ENCODE results near the gene GJA9.
"Not testable (repeated sequence)": the region's sequence is repeated elsewhere in the genome, so short reads cannot be mapped to it uniquely, and the experiment has no call there.

GJA9 gene

DNA sequence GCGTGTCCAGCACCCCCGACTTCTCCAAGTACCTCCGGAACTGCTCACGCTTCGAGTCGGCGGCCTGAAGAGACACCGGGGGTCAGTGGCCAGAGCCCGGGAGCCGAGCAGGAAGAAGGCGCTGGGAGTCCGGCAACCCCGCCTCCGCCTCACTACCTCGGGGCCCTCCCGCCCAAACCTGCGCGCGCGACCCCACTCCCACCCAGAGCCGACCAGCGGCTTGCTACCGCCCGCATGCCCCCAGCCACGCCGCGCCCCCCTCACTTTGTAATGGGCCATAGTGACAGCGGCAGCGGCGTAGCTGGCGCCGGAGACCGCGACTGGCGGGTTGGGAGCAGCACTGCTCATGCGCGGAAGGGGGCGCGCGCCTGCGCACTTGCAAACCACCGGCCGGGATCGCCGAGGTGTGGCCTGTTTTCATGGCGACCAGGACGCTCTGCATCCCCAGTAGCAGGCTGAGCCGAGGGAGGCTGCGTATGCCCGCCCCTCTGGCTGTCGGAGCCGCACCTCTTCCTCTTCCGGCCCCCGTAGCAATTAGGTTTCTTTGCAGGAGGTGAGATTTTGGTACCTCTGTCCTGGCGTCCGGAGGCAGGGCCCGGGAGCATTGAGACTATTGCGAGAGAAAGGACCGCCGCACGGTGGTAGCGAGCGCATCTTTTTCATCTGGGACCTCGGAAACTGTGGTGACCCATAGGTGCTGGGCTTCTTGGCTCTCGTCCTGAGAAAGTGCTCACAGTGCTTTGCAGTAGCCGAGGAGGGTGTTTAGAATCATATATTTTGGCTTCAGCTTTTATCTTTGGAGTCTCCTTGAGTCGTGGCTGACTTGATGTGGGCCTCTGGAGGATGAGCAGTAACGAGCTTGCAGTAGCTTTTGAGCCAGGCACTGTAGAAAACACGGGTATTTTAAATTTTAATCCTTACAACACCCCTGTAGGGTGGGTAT is 8.1 kb downstream of the GJA9 start, which contains the start of gene MYCBP:
Gene MYCBP, minus strand, starts transcription at position 322 of the 943 bp plus-strand sequence. Its CDS starts 43 bp downstream, at position 279.
- DNase-seq (ENCODE audit: low read depth): peak; percentile 84

DNA sequence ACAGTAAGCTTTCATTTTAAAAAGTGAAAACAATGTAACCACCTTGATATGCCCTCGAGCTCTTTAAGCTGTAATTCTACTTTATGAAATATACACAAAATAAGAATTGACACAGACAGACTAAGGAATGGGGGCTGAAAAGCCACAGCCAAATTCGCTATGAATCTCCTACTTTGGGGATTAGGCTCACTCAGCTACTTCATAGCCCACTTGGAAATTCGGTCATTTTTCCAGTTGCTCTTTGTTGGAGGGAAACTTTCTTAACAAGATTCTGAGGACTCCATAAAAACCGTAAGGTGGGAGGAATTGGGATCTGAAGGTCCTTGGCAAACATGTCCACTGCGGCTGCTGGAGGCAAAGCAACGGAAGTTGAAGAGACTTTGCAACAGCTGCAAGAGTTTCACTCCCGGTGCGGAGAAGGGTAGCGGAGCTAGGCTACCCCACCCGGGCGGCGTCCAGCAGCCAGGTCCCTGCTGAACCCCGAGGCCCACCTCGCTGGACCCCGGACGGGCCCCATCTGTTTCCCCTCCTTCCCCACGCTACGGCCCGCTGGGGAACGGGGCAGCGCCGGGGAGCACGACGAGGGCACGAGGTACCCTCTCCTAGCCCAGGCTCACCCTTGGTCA is 8.9 kb downstream of the GJA9 start:
- no peak for DNase-seq (ENCODE audit: low read depth)

DNA sequence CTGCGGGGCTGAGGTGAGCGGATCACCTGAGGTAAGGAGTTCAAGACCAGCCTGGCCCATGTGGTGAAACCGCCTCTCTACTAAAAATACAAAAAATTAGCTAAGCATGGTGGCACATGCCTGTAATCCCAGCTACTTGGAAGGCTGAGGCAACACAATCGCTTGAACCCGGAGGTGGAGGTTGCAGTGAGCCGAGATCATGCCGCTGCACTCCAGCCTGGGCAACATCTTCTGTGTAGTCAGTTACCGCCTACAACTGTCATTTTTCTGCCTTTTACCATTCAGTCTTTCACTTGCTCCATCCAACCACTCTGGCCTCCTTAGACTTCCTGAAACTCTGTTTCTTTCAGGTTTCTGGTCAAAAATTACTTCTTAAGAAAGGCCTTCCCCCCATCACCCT is 10.4 kb downstream of the GJA9 start:
- no peak for DNase-seq (ENCODE audit: low read depth)

DNA sequence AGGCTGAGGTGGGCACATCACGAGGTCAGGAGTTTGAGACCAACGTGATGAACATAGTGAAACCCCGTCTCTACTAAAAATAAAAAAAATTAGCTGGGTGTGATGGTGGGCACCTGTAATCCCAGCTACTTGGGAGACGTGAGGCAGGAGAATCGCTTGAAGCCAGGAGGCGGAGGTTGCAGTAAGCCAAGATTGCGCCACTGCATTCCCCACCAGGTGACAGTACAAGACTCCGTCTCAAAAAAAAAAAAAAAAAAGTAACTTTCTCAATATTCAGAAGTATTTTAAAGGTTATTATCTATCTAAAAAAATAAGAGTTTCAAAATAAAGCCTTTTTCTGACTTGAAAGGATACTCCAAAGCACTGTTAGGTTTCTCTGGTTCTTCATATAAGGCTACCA is 14.2 kb downstream of the GJA9 start:
- DNase-seq (ENCODE audit: low read depth): no peak

DNA sequence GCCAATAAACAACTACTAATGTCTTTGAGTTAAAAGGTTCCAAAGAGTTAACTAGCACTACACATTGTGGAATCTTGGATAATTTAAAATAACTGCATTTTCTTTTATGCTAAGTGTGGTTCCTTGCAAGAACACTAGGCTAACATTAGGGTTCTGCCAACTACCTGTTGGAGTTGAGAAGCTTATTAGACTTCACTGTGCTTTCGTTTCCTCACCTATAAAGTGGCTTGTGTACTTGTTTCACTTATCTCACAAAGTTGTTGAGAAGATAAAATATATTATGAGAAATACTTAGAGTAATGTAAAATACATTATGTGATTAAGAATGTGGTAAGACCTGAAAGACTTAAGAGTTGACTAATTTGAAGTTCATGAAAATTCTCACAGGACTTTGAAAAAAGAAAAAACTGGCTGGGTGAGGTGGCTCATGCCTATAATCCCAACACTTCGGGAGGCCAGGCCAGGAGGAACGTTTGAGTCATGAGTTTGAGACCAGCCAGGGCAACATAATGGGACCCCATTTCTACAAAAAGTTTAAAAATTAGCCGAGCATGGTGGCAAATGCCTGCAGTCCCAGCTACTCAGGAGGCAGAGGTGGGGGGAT is 16.2 kb downstream of the GJA9 start:
- no peak for DNase-seq (ENCODE audit: low read depth)

DNA sequence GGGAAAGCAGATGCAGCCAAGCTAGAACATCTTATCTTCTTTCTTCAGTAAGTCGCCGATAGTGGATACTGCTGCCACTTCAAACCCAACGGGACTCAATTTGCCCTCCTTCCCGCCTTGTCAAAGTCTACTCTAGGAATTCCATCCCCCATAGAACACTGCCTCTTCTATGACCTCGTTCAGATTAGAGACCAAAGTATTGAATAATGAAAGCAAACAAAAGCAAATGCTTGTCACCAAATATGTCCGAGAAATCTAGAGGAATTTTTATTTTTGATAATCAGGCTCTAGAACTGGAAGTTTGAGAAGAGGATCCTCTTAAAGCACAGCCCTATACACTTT is 21.0 kb downstream of the GJA9 start:
- DNase-seq (ENCODE audit: low read depth): no peak

DNA sequence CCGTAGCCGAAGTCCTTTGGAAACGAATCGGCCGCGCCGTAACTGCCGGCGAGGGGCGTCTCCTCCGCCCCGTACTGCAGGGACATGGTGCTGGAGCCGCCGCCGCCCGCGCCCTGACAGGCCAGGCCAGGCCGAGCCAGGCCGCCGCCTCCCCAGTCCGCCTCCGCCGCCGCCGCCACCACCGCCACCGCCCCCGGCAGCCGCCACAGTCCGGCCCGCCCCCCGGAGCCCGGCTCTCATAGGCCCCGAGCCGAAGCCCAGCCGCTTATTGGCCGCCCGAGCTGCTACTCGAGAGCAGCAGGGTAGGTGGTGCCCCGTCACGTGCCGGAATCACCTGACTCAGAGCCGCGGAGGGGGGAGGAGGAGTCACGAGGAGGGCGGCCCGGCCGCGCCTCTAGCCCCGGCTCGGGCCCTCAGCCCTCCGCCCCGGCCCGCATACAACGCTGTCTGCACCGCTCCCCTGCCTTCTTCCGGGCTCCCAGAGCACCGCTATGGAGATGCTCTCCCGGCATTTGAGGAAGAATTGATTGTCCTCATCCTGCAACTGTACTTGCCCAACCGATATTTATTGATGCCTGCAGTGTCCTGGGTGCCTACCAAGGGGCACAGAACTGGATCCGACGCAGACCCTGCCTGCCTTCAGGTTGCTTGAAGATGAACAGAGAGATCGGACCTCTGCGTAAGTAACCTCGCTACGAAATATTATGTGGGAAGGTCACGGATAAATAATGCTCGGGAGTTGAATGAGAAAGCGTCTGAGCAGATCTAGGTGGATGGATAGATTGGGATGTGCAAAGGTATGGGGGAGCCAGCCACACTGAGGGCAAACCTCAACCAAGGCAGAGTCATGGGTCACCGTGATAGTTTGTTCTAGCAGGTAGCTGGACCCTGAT is 21.6 kb downstream of the GJA9 start, which contains the start of gene RRAGC:
Gene RRAGC, minus strand, starts transcription at position 212 of the 893 bp plus-strand sequence. Its CDS starts 126 bp downstream, at position 86.
- DNase-seq (ENCODE audit: low read depth): peak; percentile 85

DNA sequence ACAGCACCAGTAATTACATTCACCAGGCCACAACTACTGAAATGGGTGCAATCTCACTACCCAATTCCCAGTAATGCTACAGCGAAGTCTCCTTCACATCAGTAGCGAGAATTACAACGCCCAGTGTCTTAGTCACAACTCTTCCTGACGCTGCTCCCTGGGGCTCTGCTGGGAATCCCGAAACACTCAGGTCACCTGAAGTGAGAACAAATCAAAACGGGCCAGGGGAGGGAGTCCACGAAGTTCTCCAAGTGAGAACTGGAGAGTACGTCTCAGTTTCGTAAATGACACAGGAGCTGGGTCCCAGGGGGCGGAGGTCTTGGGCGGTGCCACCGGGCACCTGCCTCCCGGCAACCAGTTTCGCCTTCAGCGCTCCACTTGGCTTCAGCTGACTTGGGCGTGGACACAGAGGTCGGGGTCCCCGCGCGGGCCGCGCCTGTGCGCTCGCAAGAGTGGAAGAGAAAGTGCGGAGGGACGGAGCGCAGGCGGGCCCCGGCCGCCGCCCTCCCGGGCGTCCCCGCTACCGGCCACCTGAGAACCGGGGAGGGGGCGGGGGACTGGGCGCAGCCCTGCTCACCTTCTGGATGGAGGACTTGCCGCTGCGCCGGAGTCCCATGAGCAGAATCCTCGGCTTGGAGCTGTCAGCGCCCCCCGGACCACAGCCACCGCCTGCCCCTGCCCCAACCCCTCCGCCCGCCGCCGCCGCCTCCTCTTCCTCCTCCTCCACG is 22.4 kb downstream of the GJA9 start:
- DNase-seq (ENCODE audit: low read depth): no peak

DNA sequence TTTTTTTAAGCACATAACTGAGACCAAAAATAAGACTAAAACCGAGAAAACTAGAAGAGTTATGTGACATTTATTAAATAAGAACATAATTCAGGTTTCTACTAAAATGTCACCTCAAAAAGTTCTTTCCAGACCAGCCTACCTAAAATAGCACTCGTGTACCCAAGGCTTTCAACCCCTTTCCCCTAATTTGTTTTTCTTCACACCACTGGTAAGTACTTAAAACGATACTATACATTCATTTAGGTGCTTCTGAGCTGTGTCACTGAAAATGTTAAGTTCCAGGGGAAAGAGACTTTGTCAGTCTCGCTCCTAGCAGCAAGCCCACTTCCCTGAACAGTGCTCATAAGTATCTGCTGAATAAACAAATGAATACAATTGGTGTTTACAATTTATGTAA is 28.6 kb downstream of the GJA9 start:
- DNase-seq (ENCODE audit: low read depth): no peak

DNA sequence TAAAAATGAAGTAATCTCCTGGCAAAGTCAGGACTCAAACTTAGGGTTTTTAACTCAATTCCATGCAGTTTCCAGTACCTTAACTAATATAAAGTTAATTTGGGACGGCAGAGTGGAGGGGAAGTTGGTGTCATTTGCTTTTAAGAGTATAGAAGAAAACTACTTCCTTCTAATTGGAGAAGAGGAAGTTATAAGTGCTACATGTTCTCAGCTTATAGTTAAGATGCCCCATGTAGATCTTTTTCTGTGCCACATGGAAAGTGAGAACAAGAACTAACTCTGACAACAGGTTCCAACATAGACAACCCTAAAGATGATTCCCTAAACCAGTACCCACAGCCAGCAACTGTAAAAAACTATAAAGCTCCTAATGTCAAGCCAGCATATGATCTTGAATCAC is 33.3 kb downstream of the GJA9 start:
- no peak for DNase-seq (ENCODE audit: low read depth)

DNA sequence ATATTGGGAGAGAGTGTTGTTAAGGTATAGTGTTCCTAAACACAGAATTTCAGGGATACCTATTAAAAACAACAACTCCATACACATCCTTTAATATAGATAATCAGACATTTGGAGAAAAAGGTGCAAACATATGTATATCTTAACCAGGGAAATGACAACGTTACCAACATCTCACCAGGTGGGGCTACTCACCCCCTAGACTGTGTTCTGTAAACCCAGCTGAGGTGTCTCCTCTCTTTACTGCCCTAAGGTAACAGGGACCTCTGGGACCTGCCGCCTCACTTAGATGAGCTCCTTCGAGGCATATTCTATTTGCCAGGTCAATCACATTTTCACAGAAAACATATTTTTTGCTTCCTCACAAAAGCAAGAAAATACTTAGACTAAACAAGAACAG is 35.2 kb downstream of the GJA9 start:
- no peak for DNase-seq (ENCODE audit: low read depth)

DNA sequence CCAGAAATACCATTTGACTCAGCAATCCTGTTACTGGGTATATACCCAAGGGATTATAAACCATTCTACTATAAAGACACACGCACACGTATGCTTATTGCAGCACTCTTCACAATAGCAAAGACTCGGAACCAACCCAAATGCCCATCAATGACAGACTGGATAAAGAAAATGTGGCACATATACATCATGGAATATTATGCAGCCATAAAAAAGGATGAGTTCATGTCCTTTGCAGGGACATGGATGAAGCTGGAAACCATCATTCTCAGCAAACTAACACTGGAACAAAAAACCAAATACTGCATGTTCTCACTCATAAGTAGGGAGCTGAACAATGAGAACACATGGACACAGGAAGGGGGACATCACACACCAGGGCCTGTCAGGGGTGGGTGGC is 36.3 kb downstream of the GJA9 start:
- DNase-seq (ENCODE audit: low read depth): not testable (repeated sequence)

DNA sequence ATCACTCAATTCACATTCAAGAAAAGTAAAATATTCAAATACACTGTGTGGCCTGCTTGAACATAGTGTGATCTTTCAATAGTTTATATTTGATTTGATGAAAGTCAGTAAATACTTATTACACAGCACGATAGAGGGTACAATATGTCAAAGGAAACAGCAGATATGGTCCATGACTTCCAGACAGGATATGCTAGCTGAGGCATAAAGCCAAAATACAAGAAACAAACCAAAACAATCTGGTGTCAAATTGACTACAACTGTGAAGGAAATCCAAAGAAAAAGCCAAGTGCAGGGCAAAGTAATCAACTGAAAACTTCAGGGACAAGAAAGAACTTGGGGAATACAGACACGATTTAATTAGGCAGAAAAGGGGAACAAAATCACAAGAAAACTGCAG is 41.1 kb downstream of the GJA9 start:
- no peak for DNase-seq (ENCODE audit: low read depth)

DNA sequence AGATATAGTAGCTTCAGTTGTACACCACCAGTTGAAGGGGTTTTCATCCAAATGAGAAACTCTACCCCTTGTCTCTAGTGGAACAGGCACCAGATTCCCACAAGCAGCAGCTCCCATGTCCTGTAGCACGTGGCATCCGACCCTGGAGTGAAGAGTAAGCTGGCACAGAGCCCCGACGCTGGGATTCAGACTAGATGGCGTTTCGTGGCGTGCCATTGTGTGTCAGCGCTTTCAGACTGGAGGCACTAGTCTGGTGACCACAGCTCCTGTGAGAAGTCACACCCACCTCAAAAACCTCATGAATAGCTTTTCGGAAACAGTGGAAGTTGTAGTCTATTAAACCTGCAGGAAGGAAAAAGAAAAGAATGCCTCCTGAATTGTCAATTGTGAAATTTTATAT is 42.0 kb downstream of the GJA9 start:
- DNase-seq (ENCODE audit: low read depth): no peak

DNA sequence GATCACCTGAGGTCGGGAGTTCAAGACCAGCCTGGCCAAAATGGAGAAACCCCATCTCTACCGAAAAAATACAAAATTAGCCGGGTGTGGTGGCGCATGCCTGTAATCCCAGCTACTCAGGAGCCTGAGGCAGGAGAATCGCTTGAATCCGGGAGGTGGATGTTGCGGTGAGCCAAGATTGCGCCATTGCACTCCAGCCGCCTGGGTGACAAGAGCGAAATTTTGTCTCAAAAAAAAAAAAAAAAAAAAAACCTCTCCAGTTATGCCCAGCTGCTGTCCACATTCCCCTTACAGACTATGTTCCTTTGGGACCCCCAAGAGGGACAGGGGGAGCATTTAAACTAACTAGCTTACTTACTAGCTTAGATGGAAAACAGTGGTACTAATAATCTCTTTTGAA is 45.1 kb downstream of the GJA9 start:
- not testable (repeated sequence) for DNase-seq (ENCODE audit: low read depth)

DNA sequence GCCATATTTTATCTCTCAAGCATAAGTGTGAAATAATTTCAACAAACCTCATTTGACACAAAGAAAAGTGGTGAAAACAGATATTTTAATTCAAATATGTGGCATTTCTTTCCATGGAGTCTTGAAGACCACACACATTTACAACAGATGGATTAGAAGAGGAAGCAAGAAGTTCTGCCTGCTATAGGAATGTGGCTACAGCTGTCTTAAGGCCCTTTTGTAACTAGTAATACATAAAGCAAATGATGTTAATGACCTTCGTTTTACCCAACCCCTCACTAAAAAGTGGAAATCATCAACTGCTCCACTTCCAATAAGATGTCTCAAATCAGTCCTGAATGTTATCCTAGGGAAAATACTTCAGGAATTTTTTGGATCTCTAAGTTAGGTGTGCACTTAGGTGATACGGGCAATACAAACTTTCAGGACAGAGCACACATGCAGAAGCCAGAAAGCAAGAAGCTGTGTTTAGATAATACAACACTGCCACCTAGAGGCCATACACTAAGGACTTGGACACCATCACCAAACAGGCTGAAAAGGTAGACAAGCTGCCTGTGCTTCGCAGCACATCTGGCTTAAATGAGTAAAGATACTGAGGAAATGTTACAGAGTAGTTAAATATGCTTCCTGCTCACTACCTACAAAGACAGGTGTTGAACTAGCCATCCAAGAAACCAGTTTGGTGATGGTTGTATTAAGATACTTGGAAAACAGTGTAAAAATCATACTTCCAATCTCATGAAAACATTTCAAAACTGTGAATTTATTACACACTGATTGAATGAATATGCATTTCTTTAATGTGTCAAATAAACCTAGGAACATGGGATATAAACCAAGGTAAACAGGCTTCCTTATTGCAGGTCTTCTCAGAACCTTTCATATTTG is 46.2 kb downstream of the GJA9 start:
- peak; percentile 58 for DNase-seq (ENCODE audit: low read depth)

DNA sequence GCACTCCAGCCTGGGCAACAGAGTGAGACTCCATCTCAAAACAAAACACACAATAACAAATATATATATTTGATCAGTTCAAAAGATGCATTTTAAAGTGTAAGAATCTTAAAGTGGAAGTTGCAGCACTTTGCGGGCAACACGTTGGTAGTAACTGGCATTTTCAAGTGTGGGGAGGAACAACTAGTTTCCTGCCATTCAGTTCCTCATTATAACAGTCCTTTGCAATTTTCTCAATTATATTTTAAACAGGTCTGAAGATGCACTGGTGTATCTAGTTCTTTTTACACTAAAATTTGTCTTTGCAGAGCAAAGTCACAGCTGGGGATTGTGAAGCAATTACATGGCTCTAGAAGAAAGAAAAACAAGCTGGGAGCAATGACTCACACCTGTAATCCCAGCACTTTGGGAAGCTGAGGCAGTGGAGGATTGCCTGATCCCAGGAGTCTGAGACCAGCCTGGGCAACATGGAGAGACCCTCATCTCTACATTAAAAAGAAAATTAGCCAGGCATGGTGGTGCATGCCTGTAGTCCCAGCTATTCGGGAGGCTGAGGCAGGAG is 47.1 kb downstream of the GJA9 start:
- no peak for DNase-seq (ENCODE audit: low read depth)

DNA sequence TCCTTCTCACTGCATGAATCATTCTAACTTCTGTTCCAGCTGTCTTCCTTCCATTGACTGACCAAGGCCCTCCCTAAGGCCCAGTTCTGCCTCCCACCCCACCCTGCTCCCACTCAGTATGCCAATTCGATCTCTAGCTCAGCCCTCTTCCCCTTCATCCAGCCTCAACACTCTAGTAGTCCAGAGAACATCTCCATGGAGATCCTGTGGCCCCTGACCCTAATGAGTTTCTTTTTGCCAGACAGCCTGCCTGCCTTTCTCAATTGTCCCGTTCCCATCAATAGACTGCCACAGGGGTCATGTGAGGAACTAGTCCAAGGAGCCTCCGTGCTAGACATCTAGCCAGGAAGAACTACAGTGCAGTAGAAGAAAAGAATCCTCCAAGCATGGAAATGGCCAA is 48.2 kb downstream of the GJA9 start:
- DNase-seq (ENCODE audit: low read depth): no peak

DNA sequence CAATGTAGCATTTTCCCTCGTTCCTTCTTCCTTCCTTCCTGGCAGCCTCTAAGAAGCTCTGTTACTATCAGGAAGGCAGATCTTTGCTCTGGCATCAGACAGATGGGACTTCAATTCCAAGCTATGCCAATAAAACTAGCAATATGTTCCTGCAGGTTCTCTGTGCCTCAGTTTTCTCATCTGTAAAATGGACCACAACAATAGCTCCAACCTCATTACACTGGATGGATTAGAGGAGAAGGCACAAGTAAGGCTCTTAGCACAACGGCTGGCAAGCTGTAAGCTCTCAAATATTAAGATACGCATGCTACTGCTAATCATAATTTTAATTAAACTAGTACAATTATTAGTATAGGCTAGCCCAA is 49.0 kb downstream of the GJA9 start:
- DNase-seq (ENCODE audit: low read depth): no peak

Data from HS-5 (cell line).